G401 (cell line): ENCODE data around the gene SLC25A43. TPM values are rescaled to one million over a fixed set of nuclear protein-coding genes. Genes with fewer than 3 reads are reported as not detected.
A peak's percentile ranks its signal among the peaks of the same experiment; 100 is the strongest.
"Not testable (repeated sequence)": the region's sequence is repeated elsewhere in the genome, so short reads cannot be mapped to it uniquely, and the experiment has no call there.

ENCODE experiments used
- DNase-seq: peaks from one replicate; pipeline ENCODE4 v3.0.0-alpha.2; 2015; ENCODE audit warnings: low spot score
- in situ Hi-C: cut with HindIII; loops from 2 replicates; pipeline ENCODE4 v1.10.0; 2016; ENCODE audit warnings: low sequenced_read_pairs, mixed read lengths
- total RNA-seq: library from RNA; depleted of rRNA; stranded (reverse); fragments of >200 nt; shearing (Covaris generic); gene quantifications from 2 replicates; pipeline ENCODE4 v1.2.3, GENCODE V29; 2014

The SLC25A43 gene
- total RNA-seq, 1 experiment from 2014 or later, result 17.8 TPM

DNA sequence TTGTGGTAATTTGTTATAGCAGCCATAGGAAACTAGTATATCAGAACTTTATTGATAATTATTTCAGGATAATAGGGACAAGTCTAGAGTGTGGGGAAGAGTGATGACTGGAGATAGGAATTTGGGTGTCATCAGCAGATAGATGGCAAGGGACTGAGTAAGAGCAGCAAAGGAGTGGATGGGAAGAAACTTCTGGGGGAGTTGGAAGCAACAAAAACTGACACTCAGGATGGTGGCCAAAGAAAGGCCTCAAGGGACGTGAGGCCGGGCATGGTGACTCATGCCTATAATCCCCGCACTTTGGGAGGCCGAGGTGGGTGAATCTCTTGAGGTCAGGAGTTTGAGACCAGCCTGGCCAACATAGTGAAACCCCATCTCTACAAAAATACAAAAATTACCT is 60.0 kb downstream of the SLC25A43 start:
- in situ Hi-C loops, result no loop called here
- no peak for DNase-seq

- in situ Hi-C loops, result no loop called here
- DNase-seq, result no peak
Observed at GRCh38 chrX:119465555-119465954, 66.4 kb downstream of the SLC25A43 start.

GRCh38 chrX:119466970-119467369 is 67.8 kb downstream of the SLC25A43 start:
- in situ Hi-C loops, result no loop called here

GRCh38 chrX:119467433-119467832 is 68.3 kb downstream of the SLC25A43 start:
- in situ Hi-C loops, result no loop called here
- DNase-seq, result no peak

More at GRCh38 chrX:119466970-119467369, 67.8 kb downstream of the SLC25A43 start:
- DNase-seq, result no peak

DNA sequence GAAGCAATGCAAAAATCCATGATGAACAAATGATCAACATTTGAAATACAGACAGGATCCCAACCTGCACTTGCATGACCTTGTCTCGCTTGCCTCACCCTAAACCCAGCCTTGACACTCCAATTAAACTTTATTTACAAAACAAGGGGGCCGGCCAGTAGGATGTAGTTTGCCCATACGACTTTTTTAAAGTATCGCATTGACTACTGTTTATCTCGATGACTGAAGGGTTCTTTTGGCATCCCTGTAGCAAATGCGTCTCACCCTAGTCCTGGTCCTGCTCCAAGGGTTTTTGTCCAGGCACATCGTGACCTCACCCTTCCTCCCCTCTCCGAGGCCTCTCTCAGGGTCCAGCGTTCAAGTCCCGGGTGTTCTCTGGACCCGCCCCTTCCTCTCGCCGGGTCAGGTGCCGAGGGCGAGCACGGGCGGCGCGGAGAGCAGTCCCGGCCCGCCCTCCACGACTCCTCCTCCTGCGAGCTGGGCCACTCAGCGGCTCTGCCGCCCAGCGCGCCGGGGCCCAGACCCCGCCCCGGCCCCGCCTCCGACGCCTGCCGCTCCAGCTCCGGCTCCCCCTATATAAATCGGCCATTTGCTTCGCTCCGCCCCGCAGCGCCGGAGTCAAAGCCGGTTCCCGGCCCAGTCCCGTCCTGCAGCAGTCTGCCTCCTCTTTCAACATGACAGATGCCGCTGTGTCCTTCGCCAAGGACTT is 68.9 kb downstream of the SLC25A43 start, which contains the start of gene SLC25A5:
Gene SLC25A5, plus strand, starts transcription at position 603 of the 709 bp plus-strand sequence. Its CDS starts 72 bp downstream, at position 675.
- peak; percentile 86 for DNase-seq
- in situ Hi-C loops, result no loop called here

GRCh38 chrX:119468551-119469312 is 69.6 kb downstream of the SLC25A43 start:
- DNase-seq, result peak; percentile 80
- in situ Hi-C loops, result no loop called here

DNA sequence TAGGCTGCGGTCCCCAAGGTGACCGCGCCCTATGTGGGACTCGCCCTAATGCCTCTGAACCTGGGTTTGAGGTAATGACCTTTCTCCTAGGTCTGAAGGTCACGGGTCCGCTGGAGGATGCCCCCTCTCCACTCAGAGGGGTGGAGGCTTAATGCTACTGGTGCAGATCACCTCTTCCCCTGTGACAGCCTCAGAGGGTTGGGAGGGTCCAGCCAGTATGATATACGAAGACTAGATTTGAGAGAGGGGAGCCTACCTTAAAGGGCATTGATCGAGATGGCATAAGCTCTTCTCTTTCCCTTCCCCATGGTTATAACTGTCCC is 70.1 kb downstream of the SLC25A43 start:
- in situ Hi-C loops, result no loop called here
- no peak for DNase-seq

DNA sequence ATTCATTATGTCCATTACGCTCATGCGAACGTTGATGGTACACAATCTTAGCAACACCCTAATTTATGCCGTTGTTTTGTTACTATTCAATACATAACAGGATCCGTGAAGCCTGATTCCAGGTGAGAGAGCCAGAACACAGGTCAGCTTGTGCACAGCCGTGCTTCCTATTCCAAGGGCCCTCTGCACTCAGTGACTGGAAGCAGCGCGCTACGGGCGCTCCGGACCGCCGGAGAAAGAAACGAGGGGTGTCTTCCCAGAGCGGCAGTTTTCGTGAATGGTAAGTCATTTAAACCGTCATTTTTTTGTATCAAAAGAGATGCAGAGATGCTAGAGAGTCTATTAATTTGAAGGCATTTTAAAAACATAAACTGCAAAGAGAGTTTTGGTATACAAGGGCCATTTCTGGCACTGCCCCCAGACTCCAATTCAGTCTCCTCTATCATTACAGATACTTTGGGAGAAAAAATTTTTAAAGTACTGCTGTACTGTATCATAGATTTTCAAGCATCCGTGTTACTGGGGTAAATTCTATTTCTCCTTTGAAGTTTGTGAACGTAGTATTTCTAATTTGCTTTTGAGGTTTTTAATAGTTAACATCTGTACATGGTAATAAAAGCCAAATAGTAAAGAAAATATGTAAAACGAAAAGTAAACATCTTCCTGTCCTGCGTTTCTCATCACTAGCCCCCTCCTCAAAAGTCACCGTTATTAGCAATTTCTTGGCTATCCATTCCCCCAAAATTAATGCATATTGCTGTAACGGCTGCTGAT is 75.7 kb downstream of the SLC25A43 start:
- in situ Hi-C loops, result no loop called here
- no peak for DNase-seq

- in situ Hi-C loops, result no loop called here
- no peak for DNase-seq
Observed at GRCh38 chrX:119475389-119476101, 76.4 kb downstream of the SLC25A43 start.

DNA sequence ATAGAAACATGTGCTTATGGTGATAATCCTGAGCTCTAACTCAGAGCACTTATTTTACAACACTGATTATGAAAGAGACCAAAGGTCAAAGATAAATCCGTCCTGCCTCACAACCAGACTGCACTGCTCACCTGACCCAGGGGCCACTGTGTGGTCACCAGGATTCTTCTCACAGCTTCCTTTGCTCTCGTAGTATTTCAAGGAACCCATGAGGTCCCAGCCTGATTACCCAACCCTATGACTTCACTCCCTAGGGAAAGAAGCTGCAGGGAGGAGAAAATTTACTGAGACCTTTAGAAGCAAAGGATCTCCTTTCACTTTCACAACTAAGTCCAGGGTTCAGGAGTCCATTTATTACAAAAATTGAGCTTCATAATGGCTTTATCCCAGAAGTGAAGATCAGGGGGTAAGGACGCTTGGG is 78.7 kb downstream of the SLC25A43 start:
- DNase-seq, result peak; percentile 40
- in situ Hi-C loops, result no loop called here

GRCh38 chrX:119478504-119478903 is 79.4 kb downstream of the SLC25A43 start:
- no peak for DNase-seq
- in situ Hi-C loops, result no loop called here

- in situ Hi-C loops, result no loop called here
- DNase-seq, result no peak
Observed at GRCh38 chrX:119479845-119480244, 80.7 kb downstream of the SLC25A43 start.

DNA sequence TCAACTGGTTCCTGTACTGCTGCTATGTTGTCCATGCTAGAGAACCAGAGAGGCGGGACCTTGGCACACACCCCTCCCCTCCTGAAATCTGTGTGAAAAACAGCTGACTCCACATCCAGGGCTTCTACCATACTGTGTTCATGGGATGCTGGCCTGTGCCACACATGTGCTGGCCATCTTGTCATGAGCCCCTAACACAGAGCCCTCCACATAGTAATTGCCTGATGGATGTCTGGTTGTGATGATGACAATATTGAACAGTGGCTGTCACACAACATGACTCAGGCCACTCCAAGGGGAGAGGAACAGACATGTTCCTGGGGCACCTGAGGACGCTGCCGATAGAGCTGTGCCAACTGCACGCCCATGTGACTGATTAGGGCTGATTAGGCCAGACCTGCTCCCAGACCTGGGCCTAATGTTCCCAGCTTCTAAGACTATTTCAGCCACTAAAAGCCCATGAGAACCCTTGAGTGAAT is 82.2 kb downstream of the SLC25A43 start:
- in situ Hi-C loops, result no loop called here
- DNase-seq, result no peak

DNA sequence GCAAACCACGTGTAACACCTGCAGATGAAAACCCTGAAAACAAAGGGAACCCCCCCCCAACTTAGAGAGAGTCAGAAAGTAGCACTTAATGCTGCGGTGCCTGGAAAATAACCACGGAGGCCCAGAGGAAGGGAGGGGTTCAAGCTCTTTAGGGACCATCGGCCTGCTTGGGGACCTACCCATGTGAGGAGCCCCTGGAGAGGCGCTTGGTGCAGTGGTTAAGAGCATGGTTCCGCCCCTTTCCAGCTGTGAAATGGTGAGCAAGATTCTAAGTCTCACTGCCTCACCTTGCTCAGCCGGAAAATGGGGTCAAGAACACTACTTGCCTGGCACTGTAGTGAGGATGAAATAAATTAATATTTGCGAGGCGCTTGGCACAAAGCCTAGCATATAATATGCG is 82.9 kb downstream of the SLC25A43 start:
- in situ Hi-C loops, result no loop called here
- no peak for DNase-seq

- in situ Hi-C loops, result no loop called here
- peak; percentile 35 for DNase-seq
Observed at GRCh38 chrX:119482481-119483480, 83.6 kb downstream of the SLC25A43 start.

DNA sequence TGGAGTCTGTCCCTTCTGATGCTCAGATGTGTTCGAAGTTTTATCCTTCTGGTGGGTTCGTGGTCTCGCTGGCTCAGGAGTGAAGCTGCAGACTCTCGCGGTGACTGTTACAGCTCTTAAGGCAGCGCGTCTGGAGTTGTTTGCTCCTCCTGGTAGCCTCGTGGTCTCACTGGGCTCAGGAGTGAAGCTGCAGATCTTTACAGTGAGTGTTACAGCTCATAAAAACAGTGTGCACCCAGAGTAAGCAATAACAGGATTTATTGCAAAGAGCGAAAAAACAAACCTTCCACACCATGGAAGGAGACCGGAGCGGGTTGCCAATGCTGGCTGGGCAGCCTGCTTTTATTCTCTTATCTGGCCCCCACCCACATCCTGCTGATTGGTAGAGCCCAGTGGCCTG is 87.6 kb downstream of the SLC25A43 start:
- in situ Hi-C loops, result no loop called here
- no peak for DNase-seq

- in situ Hi-C loops, DNase-seq: not testable (repeated sequence)
Observed at GRCh38 chrX:119487766-119488165, 88.6 kb downstream of the SLC25A43 start.

DNA sequence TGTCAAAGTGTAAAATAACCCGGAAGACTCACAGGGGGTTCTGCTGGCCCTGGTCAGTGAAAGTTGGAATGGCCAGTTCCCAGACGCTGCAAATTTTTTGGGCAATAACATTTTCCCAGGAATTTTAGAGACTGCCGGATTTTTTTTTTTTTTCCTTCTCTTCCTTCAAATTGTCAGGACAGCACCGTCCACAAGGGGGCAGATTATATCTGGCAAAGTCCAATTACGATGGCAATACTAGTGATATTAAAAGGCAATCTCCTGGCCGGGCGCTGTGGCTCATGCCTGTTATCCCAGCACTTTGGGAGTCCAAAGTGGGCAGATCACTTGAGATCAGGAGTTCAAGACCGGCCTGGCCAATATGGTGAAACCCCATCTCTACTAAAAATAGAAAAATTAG is 89.6 kb downstream of the SLC25A43 start:
- in situ Hi-C loops, result no loop called here
- peak; percentile 57 for DNase-seq
